Breast epithelium (tissue), 3 donors: Measurements from ENCODE around the gene MAD1L1.

Experiments used
- CTCF ChIP-seq, 3 donors: fragments of 450-650 bp; IDR thresholded peaks; one replicate each; pipeline ENCODE4 v1.5.1; 2016 to 2017; ENCODE audit warnings: antibody characterized with exemption in 3 of 3, mild to moderate bottlenecking in 3 of 3, moderate library complexity in 3 of 3
- POLR2A ChIP-seq: fragments of 450-650 bp; IDR thresholded peaks from one replicate; pipeline ENCODE4 v1.6.1; 2016; ENCODE audit warnings: antibody characterized with exemption, mild to moderate bottlenecking, moderate library complexity

GRCh38 chr7:2228921-2229320, 3.8 kb downstream of the MAD1L1 start:
- TF ChIP-seq CTCF (IDR thresholded peaks at IDR 0.05) = no peak
- no peak for TF ChIP-seq POLR2A
